Epithelial cell of esophagus (primary cell): ENCODE measurements around the gene TENM4.

ENCODE experiments used
- DNase-seq: peaks from one replicate; pipeline ENCODE4 v3.0.0; 2010; ENCODE audit warnings: low read depth
- H3K4me3 ChIP-seq: 2 replicates; pipeline ENCODE4 v1.5.1; 2011; ENCODE audit warnings: mild to moderate bottlenecking, low read length, control low read depth
- CTCF ChIP-seq: IDR thresholded peaks from 2 replicates; pipeline ENCODE4 v1.5.1; 2011; ENCODE audit warnings: low read depth, mild to moderate bottlenecking, low read length, control low read depth, inconsistent platforms; ENCODE audit not compliant: insufficient read depth; ENCODE audit errors: missing control alignments

Gene TENM4

GRCh38 chr11:79253280-79253679 lies 187.6 kb downstream of the TENM4 start:
- no peak for TF ChIP-seq CTCF
- no peak for DNase-seq
- H3K4me3 ChIP-seq = no peak overlapping the region

GRCh38 chr11:79249295-79249993 lies 191.4 kb downstream of the TENM4 start:
- no peak overlapping the region for H3K4me3 ChIP-seq
- peak; percentile 64 for DNase-seq

GRCh38 chr11:79244798-79245197 lies 196.0 kb downstream of the TENM4 start:
- TF ChIP-seq CTCF = no peak
- peak; percentile 14 for DNase-seq
- no peak overlapping the region for H3K4me3 ChIP-seq

More at GRCh38 chr11:79249295-79249993, 191.4 kb downstream of the TENM4 start:
- TF ChIP-seq CTCF = no peak

- peak; percentile 95 for DNase-seq
- no peak overlapping the region for H3K4me3 ChIP-seq
- TF ChIP-seq CTCF = no peak
Observed at GRCh38 chr11:79244241-79244772, 196.5 kb downstream of the TENM4 start.

- no peak for TF ChIP-seq CTCF
- no peak for DNase-seq
- H3K4me3 ChIP-seq = no peak overlapping the region
Observed at GRCh38 chr11:79243422-79244210, 197.2 kb downstream of the TENM4 start.

GRCh38 chr11:79242616-79243015 lies 198.2 kb downstream of the TENM4 start:
- no peak overlapping the region for H3K4me3 ChIP-seq
- DNase-seq = no peak
- TF ChIP-seq CTCF = no peak
